ENCODE measurements around the gene CETP. TPM values are rescaled to one million over a fixed set of nuclear protein-coding genes. Genes with fewer than 3 reads are reported as not detected.

The CETP gene
- total RNA-seq, 6 experiments from 2014 or later, result 0.62 to 11.8 (median 4.7) TPM

DNA sequence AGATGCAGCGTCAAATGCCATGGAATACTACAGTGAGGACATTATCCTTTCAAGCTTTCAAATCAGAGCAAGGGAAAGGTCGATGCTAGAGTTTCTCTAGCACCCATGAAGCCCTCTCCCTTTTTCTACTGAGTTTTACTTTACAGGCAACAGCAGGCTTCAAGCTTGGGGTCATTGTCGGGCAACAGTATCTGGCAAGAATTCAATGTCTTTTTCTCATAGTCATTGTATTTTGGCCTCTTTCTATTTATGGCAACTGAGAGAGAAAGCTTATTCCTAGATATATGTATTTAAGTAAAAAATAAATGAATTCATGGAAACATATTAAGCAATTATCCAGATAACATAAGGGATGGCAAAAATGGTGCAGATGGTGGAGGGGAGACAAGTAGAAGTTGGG is 364 bp upstream of the CETP start:
- H3K36me3 ChIP-seq, result no peaks in the 10 kb centered on the region
- H3K27me3 ChIP-seq, result no peaks in the 10 kb centered on the region
- DNase-seq, result peak in 1 of 3 donors; percentile 5
- no peak overlapping the region for H3K4me3 ChIP-seq
- intact Hi-C loops (cut with DNase I), result no loop called here
- no peaks in the 10 kb centered on the region for H3K9me3 ChIP-seq
- TF ChIP-seq, protein P1, sequence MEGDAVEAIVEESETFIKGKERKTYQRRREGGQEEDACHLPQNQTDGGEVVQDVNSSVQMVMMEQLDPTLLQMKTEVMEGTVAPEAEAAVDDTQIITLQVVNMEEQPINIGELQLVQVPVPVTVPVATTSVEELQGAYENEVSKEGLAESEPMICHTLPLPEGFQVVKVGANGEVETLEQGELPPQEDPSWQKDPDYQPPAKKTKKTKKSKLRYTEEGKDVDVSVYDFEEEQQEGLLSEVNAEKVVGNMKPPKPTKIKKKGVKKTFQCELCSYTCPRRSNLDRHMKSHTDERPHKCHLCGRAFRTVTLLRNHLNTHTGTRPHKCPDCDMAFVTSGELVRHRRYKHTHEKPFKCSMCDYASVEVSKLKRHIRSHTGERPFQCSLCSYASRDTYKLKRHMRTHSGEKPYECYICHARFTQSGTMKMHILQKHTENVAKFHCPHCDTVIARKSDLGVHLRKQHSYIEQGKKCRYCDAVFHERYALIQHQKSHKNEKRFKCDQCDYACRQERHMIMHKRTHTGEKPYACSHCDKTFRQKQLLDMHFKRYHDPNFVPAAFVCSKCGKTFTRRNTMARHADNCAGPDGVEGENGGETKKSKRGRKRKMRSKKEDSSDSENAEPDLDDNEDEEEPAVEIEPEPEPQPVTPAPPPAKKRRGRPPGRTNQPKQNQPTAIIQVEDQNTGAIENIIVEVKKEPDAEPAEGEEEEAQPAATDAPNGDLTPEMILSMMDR (IDR thresholded peaks at IDR 0.05), result no peak
- TF ChIP-seq POLR2A (IDR thresholded peaks at IDR 0.05), result no peak
- peak in 3 of 4 donors; percentile 13 to 34 (median 17) for ATAC-seq
- H3K4me1 ChIP-seq, result peaks cover 0 to 26% (median 2%) of the 10 kb centered on the region in 4 donors
- peak overlapping the region in 2 of 3 donors; percentile 23 to 40 for H3K27ac ChIP-seq
- 68% methylated on average over 3 of the region's 3 CpGs for WGBS (ENCODE audit: insufficient coverage, low coverage, low lambda C conversion rate, missing lambda C conversion rate)

DNA sequence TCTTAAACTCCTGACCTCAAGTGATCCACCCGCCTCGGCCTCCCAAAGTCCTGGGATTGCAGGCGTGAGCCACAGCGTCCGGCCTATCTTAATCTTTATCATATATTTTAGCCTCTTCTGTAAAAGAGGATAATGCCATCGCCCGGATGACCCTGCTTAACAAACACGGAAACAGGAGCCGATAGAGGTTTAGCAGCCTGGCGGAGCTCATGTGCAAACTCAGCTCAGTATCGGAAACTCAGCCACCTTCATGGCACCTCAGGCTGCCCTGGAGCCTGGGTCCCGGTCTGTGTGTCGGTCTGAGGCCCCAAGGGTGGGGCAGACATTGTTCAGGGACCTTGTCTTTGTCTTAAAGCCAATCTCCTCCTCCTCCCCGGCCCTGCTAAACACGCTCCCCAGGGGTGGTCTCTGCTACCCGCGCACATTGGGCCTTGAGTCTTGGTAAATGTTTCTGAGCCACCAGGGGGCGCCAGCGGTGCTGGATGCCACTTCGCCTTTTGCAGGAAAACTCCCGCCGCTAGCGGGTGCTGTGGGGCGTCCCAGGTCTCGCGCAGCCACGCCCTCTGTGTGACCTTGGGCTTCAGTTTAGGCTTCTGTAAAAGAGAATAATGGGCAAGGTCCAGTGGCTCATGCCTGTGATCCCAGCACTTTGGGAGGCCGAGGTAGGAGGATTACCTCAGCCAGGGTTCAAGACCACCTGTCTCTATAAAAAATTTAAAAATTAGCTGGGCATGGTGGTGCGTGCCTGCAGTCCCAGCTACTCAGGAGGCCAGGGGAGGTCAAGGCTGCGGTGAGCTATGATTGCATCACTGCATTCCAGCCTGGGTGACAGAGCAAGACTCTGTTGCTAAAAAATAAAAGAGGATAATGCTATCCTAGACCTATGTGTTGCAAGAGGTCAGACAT is 2.7 kb downstream of the CETP start:
- Histone ChIP-seq H3K36me3 (no peaks in the 10 kb centered on the region), H3K27ac (peak overlapping the region in 1 of 3 donors; percentile 36), H3K27me3 (no peaks in the 10 kb centered on the region), H3K4me1 (peaks cover 0 to 39% (median 6%) of the 10 kb centered on the region in 4 donors), H3K9me3 (no peaks in the 10 kb centered on the region), H3K4me3 (no peak overlapping the region)
- intact Hi-C loops (cut with DNase I), result no loop called here
- ATAC-seq, result peak; percentile 42 to 73 (median 58)
- DNase-seq, result peak; percentile 81 to 87 (median 86)
- 59% methylated on average over 20 of the region's 30 CpGs for WGBS (ENCODE audit: insufficient coverage, low coverage, low lambda C conversion rate, missing lambda C conversion rate)
- TF ChIP-seq, protein P1 (IDR thresholded peaks at IDR 0.05), result peak; percentile 51 to 79 (median 72)
- no peak for TF ChIP-seq POLR2A (IDR thresholded peaks at IDR 0.05)

DNA sequence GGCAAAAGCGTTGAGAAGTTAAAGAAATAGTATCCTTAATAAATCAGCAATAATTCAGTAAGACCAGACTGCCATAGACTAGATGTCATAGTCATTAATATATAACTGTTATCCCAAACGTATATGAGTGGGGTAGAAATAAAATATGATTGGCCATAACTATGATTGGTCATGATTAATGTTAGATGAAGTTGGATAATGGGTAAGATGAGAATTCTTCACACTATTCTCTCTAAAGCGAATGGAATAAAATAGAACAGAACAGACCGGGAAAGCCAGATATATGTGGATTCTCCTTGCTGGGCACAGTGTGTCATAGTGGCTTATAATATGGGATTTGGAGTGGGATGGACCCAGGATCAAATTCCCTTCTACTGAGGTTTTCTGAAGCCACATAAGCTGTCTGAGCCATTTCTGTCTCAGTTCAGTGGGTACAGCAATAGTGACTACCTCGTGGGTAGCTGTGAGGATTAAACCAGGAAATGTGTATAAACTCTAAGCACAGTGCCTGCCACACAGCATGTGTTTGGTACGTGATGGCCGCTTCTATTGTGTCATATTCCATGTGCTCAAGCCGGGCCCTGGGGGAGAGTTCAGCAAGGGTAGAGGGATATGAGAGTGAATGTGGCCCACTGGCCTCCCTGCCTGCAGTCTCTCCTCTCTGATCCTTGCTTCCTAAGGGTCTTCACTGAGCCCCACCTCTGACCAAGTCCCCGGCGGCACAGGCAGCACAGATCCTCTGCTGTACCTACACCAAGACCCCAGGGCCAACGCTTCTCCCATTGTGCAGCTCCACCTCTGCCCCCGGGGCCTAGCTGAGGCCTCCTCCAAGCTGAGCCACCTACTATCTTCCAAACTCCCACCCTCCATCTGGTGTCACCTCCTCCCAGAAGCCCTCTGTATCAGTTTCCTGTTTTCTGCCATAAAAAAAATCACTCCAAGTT is 3.7 kb downstream of the CETP start:
- Histone ChIP-seq H3K4me3 (no peak overlapping the region), H3K36me3 (no peaks in the 10 kb centered on the region), H3K27me3 (no peaks in the 10 kb centered on the region), H3K27ac (peak overlapping the region; percentile 9 to 47 (median 11)), H3K9me3 (no peaks in the 10 kb centered on the region), H3K4me1 (peaks cover 0 to 39% (median 6%) of the 10 kb centered on the region in 4 donors)
- peak in 2 of 4 donors; percentile 7 to 9 for ATAC-seq
- intact Hi-C loops (cut with DNase I), result no loop called here
- TF ChIP-seq, protein P1 (IDR thresholded peaks at IDR 0.05), result no peak
- no peak for TF ChIP-seq POLR2A (IDR thresholded peaks at IDR 0.05)
- 54% methylated on average over 9 of the region's 12 CpGs for WGBS (ENCODE audit: insufficient coverage, low coverage, low lambda C conversion rate, missing lambda C conversion rate)
- no peak for DNase-seq

DNA sequence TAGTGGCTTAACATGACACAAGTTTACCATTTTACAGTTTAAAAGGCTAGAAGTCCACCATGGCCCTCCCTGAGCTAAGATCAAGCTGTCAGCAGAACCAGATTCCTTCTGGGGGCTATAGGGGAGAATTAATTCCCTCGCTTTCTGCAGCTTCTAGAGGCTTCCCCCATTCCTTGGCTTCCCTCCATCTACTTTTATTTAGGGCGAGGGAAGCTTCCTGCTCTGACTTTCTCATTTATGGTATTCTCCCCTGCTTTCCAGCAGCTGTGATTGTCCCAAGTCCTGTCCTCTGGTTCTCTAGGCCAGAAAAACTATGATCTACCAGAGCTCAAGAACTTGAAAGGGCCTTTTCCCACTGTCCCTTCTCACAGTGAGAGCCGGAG is 4.3 kb downstream of the CETP start:
- WGBS (ENCODE audit: insufficient coverage, low coverage, low lambda C conversion rate, missing lambda C conversion rate), result 70% methylated on average over 3 of the region's 3 CpGs
- TF ChIP-seq, protein P1 (IDR thresholded peaks at IDR 0.05), result no peak
- no peak for TF ChIP-seq POLR2A (IDR thresholded peaks at IDR 0.05)
- Histone ChIP-seq H3K4me3 (no peak overlapping the region), H3K4me1 (peaks cover 0 to 38% (median 6%) of the 10 kb centered on the region in 4 donors), H3K27me3 (no peaks in the 10 kb centered on the region), H3K36me3 (no peaks in the 10 kb centered on the region), H3K9me3 (no peaks in the 10 kb centered on the region), H3K27ac (peak overlapping the region; percentile 9 to 47 (median 11))
- DNase-seq, result no peak
- ATAC-seq, result no peak
- intact Hi-C loops (cut with DNase I), result no loop called here

Data from right lobe of liver (tissue), 6 donors.